Measurements from ENCODE around the gene NAT16.

Gene NAT16

DNA sequence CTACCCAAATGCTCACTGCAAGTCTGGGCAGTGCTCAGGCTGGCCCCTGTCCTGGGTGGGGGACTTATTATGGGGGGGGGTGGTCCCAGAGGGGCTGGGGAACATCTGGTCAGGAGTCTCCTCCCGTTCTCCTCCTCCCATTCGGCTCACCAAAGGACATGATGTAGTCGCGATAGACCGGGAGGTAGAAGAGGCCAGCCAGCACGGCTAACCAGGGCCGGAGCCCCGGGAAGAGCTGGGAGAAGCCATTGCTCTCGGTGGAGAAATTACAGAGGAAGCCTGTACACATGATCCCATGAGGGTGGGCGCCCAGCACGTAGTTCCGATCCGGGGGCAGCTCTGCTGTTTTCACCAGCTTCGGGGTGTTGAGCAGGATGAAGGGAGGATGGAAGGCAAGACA lies 18.4 kb upstream of the NAT16 start:
- TF ChIP-seq, protein P1, sequence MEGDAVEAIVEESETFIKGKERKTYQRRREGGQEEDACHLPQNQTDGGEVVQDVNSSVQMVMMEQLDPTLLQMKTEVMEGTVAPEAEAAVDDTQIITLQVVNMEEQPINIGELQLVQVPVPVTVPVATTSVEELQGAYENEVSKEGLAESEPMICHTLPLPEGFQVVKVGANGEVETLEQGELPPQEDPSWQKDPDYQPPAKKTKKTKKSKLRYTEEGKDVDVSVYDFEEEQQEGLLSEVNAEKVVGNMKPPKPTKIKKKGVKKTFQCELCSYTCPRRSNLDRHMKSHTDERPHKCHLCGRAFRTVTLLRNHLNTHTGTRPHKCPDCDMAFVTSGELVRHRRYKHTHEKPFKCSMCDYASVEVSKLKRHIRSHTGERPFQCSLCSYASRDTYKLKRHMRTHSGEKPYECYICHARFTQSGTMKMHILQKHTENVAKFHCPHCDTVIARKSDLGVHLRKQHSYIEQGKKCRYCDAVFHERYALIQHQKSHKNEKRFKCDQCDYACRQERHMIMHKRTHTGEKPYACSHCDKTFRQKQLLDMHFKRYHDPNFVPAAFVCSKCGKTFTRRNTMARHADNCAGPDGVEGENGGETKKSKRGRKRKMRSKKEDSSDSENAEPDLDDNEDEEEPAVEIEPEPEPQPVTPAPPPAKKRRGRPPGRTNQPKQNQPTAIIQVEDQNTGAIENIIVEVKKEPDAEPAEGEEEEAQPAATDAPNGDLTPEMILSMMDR (IDR thresholded peaks at IDR 0.05): no peak

DNA sequence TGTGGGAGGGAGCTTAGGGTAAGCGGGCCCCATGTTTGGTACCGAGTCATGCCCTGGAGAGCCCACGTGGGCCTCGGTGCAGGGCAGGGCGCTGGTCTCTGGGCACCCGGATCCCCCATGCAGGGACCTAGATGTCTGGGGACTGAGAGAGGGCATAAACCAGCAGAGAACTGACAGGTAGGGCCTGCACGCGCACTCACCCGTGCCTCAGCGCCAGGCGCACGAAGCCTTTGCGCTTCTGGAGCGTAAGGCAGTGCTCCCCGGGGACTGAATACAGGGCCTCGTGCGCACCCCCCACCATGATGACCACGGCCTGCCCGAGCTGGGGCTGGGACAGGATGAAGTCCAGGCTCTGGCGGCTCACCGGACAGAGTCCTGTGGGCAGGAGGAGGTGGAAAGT lies 17.9 kb upstream of the NAT16 start:
- TF ChIP-seq, protein P1 (IDR thresholded peaks at IDR 0.05): no peak

DNA sequence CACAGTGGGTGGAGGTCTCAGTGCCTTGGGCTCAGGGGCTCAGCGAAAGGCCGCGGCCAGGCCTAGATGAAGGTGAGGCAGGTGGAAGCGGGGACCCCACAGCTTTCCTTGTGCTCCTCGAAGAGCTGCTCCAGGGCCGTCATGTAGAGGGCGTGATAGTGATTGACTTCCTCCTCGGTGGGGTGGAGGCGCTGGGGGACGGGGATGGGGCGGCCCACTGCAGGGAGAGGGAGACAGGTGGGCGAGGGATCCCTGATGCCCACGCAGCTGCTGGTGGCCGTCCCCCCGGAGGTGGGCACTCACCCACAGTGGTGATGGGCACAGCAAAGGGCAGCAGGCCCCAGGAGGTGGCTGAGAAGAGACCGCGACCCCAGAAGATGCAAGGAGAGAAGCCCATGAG lies 15.8 kb upstream of the NAT16 start:
- TF ChIP-seq, protein P1 (IDR thresholded peaks at IDR 0.05): no peak

DNA sequence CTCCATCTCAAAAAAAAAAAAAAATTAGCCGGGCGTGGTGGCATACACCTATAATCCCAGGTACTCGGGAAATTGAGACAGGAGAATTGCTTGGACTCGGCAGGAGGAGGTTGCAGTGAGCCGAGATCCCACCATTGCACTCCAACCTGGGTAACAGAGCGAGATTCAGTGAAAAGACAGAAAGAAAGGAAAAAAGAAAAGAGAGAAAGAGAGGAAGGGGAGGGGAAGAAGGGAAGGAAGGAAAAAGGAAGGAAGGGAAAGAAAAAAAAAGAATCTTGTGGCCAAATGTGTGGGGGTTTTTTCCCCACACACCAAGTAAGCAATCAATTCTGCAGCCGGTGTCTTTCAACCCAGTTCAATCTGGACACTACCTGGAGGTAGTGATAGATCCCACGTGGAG lies 9.0 kb upstream of the NAT16 start:
- TF ChIP-seq, protein P1 (IDR thresholded peaks at IDR 0.05): no peak

DNA sequence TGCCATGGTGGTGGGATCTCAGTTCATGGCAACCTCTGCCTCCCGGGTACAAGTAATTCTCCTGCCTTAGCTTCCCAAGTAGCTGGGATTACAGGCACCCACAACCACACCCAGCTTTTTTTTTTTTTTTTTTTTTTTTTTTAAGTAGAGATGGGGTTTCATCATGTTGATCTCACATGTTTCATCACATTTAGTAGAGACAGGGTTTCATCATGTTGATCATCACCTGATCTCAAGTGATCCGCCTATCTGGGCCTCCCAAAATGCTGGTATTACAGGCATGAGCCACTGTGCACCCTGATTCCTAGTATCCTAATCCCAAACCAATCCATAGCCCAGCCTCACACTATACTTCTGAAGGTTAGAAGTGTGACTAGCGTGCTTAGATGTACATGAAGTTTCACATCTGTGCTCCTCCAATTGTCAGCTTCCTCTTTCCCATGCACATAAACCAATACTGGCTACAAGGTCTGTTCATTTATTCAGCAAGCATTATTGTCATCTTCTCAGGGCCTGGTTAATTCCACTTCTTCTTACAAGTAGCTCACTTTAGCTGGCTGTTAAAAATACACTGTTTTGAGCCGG lies 6.8 kb upstream of the NAT16 start:
- TF ChIP-seq, protein P1 (IDR thresholded peaks at IDR 0.05): no peak

DNA sequence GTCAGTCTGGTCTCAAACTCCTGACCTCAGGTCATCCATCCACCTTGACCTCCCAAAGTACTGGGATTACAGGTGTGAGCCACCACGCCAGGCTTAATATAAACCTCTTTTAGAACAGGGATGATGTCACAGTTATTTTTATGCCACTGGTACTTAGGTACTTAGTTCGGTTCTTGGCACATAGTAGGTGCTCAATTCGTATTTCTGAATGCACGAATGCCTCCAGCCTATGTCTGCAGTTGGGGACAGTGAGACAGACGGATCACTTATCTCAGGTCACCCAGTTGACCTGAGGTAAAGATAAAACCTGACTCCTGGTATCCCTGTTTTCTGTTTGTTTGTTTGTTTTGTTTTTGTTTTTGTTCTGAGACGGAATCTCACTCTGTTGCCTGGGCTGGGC lies 6.1 kb upstream of the NAT16 start:
- TF ChIP-seq, protein P1 (IDR thresholded peaks at IDR 0.05): no peak

DNA sequence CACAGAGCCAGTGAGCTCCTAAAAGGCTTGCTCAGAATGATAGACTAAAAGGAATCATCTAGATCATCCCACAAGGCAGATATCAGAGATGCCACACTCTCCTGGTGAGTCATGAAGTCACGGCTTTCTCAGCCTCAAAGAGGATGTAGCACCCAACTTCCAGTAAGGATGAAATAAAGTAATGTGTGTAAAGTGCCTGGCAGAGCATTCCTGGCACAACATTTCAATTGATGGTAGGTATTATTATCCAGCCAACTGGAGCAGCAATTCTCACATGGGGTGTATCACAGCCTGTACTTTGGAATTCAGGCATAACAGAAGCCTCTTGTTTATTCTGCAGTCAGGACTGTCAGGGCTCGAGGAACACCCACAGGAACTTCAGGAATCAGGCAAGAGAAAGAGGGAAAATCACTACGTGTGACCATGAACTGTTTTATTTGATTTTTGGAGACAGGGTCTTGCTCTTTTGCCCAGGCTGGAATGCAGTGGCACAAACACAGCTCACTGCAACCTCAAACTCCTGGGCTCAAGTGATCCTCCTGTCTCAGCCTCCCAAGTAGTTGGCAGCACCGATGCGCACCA lies 5.3 kb upstream of the NAT16 start:
- TF ChIP-seq, protein P1 (IDR thresholded peaks at IDR 0.05): no peak

DNA sequence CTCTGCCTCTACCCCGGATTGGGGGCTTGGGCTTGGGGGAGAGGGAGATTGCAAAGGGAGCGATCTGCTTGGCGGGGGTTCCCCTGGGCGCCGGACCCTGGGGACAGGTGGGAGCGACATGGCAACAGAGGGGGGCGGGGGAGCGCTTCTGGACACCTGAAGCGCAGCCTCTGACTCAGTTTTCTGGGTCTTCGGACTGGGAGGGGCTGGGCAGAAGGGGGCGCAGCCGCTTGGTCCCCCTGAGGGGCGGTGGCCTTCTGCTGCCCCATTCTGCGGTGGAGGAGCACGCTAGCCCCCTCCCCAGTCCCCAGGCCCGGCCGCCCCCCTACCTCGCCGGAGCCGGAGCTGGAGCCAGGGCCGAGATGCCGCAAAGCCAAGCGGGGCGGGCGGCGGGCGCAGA lies 380 bp downstream of the NAT16 start:
- TF ChIP-seq, protein P1 (IDR thresholded peaks at IDR 0.05): no peak

All from LNCAP (cell line).